HG02642 (cell line): ENCODE data around the gene SNX3.

Experiments used
- ATAC-seq: cut with Tn5 transposase; IDR thresholded peaks from one replicate; pipeline ENCODE4 v1.9.1; 2021; ENCODE audit warnings: mild to moderate bottlenecking; ENCODE audit not compliant: unreplicated experiment, poor library complexity

Gene SNX3

GRCh38 chr6:108209738-108210137 is 51.1 kb downstream of the SNX3 start:
- no peak for ATAC-seq

DNA sequence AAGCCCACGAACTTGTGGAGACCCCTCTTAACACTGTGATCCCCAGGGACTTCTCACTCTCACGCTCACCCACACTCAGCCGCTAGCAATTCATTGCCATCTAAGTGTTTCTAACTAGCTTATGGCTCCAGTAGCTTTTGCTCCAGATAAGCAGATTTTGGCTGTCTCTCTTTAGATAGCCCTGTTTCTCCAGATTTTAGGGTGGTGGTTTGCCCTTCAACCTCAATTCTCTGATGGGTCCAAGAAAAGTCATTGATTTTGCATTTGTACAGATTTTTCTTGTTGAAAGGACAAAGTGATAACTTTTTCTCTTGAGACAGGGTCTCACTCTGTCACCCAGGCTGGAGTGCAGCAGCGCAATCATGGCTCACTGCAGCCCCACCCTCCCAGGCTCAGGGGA is 53.8 kb downstream of the SNX3 start:
- ATAC-seq: no peak

DNA sequence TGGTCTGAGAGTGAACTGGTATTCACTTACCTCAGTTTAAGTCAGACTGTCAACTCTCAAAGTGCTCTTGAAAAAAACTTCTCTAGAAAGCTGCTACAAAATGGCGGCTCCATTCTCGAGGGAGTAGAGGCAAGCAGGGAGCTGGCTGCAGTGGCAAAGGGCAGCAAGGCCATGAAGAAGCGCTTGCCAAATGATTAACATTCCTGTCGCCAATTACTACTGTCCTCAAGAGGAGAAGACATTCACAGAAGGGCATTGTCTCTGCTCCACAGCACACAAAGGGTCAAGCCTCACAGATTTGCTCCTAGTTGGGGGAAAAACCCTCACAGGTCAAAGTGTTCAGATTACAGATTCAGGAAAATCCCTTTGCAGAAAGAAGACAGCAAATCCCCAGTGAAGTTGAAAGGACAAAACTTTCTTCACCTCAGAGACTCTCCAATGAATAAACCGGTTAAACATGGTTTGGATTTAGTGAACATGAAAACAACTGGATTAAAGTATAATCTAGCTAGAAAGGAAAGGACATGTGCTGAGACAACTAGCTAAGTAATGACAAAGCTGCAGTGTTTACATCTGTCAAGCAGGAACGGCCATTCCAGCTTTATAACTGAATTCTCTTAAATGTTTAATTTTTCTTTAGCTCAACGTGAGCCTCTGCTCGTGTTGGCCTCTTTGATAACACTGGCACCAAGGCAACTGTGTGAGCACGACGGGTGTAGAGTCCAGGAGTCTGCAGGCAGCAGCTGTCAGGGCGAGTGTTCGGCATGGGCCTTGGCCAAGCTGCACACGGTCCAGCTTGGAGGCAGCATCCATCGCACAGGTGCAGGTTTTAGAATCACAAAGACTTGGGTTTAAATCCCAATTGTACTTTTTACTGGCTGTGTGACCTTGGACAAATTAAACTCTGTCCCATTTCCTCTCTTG is 57.4 kb downstream of the SNX3 start:
- no peak for ATAC-seq

DNA sequence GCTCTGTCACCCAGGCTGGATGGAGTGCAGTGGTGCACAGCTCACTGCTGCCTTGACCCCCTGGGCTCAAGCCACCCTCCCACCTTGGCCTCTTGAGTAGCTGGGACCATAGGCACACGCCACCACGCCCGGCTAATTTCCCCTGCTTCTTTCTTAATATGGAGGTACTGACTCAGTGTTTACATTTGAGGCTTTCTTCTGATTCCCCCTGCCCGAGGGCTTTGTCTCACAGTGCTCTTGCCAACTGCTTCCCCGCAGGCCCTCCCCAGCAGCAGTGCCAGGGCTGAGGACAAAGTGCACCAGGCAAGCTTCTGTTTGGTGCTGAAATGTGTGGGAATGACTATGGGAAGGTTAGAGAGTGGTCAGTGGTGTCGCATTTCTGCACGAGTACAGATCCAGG is 60.2 kb downstream of the SNX3 start:
- no peak for ATAC-seq

GRCh38 chr6:108200186-108200585 is 60.7 kb downstream of the SNX3 start:
- no peak for ATAC-seq

DNA sequence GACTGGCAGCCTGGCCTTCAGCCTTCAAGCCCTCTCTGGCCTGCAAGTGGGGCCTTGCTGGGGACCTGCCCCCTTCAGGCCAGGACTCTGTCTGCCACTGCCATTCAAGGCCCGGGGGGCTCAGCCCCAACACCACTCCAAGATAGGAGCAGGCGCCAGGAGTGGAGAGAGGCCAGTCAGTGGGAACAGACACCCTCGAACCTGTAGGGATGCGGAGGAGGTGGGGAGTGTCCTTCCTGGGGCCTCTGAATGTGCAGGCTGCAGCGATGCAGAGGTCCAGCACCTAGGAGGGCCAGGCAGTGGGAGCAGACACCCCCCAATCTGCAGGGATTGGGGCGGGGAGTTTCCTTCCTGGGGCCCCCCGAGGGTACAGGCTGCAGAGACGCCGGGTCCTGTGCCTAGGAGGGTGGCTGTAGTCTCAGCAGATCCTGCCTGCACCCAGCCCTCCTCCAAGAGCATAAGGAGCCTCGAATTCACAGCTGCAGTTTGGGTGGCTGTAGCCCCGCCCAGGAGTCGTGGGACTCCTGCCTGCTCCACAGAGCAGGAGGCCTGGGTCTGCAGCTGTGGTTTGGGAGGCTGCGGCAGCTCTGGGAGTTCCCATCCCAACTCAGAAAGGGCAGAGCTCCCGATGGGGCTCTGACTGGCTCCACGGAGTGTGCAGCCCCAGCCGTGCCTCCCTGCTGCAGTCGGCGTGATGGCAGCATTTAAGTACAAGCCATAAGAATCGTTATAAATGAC is 61.9 kb downstream of the SNX3 start:
- no peak for ATAC-seq

DNA sequence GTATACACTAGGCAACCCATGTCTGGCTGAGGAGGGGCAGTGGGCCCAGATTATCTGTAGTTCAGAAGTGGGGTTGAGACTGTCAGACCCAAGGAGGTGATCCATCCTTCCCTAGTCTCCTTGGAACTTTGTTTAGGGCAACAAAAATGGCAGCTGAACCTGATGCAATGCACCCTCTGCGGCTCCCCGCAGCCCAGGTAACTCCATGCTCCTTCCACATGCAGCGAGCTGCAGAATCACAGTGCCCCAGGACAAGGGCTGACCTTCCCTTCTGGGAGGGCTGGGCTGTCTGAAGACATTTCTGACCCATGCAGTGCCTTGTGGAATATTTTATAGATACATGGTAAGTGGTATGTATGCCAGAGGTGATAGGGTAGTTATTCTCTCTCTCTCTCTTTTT is 65.6 kb downstream of the SNX3 start:
- ATAC-seq: no peak

- ATAC-seq: no peak
These were observed 66.3 kb downstream of the SNX3 start for GRCh38 chr6:108194503-108194902.

DNA sequence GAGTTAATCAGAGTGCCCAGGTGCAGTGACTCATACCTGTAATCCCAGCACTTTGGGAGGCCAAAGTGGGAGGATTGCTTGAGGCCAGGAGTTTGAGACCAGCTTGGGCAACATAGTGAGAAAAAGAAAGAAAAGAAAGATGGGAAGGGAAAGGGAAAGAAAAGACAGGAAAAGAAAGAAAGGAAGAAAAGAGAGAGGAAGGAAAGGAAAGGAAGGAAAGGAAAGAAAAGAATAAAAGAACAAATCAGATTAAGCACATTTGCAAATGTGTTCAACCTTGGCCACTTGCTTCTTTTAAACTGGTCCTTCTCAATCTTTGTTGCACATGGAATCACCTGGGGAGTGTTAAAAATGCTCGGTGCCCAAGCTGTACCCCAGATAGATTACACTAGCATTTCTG is 67.0 kb downstream of the SNX3 start:
- ATAC-seq: no peak

DNA sequence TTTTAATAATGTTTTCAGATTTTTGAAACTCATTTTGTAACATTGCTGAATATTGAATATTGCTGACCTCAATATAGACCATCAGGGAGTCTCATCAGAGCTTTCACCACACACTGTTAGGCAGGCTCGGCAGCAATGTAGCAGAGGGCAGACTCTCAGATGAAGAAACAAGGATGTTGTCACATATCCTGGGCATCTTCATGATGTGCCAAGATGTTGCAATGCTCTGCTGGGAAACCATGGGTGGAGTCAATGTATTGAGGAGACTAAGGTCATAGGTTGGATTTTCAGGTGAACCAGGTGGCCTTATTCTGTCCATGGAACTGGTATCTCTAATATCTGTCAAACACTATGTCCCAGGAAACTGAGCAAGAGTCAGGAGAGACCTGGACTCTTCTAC is 67.7 kb downstream of the SNX3 start:
- ATAC-seq: no peak

- no peak for ATAC-seq
These were observed 73.3 kb downstream of the SNX3 start for GRCh38 chr6:108187519-108187918.

GRCh38 chr6:108186226-108186625 is 74.6 kb downstream of the SNX3 start:
- ATAC-seq: no peak

GRCh38 chr6:108180776-108181175 is 80.1 kb downstream of the SNX3 start:
- no peak for ATAC-seq

- no peak for ATAC-seq
These were observed 80.6 kb downstream of the SNX3 start for GRCh38 chr6:108180266-108180665.

GRCh38 chr6:108179741-108180140 is 81.1 kb downstream of the SNX3 start:
- ATAC-seq: no peak

GRCh38 chr6:108176281-108177089 is 84.4 kb downstream of the SNX3 start:
- ATAC-seq: no peak

DNA sequence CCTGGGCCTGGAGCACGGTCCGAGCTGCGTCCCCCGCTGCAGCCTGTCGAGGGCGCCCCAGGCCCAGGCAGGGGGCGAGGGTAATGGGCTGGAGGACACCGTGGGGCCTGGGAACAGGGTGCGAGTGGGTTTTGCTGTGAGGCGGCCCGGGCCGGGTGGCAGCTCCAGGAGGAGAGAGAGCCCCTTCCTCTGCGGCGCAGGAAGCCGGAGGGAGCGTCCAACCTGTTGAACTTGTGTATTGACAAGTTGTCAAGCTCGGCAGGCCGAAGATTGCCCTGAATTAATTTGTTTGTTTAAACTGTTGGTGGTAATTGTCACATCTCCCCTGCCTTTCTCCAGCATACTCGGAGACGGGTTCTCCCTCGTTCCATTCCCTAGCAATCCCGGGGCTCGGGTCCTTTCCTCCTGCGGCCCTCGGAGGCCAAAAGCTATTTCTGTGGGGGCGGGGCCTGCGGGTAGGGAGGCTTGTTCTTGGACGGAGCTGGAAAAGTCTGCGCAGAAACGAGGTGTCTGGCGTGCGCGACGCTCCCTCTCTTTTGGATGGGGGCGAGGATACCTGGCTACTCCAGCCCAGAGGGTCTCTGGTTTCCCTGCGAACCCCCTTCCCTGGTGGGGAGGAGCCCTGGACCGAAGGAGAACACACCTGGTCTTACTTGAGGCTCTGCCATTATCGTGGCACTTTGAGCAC is 85.1 kb downstream of the SNX3 start:
- no peak for ATAC-seq

DNA sequence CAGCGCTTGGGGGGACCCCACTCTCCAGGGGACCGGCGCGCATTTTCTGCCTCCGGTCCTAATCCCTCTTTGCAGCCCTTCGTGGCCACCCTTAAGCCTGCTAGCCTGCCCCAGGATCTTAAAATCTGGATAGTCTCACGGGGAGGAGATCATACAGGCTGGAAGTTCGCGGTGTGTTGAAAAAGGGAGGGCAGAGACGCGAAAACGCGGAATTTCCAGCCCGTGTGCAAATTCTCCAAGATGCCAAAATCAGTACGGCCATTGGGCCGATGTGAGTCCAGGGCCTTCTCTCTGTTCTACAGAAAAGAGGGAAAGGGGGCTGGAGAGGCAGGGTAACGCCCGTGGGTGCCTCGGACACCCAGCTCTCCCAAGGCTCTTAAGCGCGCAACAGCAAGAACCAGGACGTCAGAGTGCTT is 85.7 kb downstream of the SNX3 start:
- ATAC-seq: no peak

DNA sequence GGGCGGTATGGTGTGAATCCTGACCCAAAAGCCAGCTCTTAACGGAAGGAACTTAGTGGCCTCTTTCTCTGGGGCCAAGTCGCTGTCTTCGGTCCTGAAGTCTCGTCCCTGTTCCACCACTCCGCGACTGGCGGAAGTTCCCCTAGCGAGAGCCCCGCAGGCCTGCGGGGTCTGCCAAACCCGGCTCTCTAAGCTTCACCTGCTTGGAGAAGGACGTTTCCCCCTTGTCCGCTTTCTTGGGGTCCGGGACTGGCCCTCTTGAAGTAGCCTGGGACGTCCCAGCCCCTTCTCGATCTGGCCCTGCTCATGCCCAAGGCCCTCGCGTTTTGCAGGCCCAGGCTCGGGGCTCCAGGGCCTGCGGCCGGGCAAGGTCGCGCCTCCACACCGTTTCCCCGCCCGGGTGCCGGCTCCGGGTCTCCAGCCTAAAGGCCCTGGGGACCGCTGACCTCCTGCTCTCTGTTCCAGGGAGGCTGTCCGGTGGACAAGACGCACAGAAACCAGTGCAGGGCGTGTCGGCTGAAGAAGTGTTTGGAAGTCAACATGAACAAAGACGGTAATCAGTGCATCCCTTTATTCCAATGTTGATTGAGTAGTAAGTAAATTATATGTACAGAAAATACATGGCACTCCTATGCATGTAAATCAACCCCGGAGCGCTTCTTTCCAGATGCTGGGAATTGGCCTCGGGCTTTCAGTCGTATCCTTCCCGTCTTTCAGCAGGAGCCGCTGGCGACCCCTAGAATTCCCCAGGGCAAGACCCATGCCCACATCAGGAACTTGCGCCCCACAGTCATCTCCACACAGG is 86.3 kb downstream of the SNX3 start:
- no peak for ATAC-seq
